BLaER1 (cell line): ENCODE results near the gene CLIP2.
"Not testable (repeated sequence)": the region's sequence is repeated elsewhere in the genome, so short reads cannot be mapped to it uniquely, and the experiment has no call there.

ENCODE experiments used
- H3K27ac ChIP-seq: shearing (Covaris generic); formaldehyde crosslinking; 2 replicates; pipeline ENCODE4 v1.8.1; 2022
- H3K27me3 ChIP-seq: shearing (Covaris generic); formaldehyde crosslinking; 2 replicates; pipeline ENCODE4 v1.8.1; 2022
- H3K36me3 ChIP-seq: shearing (Covaris generic); formaldehyde crosslinking; 2 replicates; pipeline ENCODE4 v1.8.1; 2022
- H3K4me1 ChIP-seq: shearing (Covaris generic); formaldehyde crosslinking; 2 replicates; pipeline ENCODE4 v1.8.1; 2022
- H3K4me2 ChIP-seq: shearing (Covaris generic); formaldehyde crosslinking; 2 replicates; pipeline ENCODE4 v1.8.1; 2022
- H3K4me3 ChIP-seq: shearing (Covaris generic); formaldehyde crosslinking; 2 replicates; pipeline ENCODE4 v1.8.1; 2022
- H3K9ac ChIP-seq: shearing (Covaris generic); formaldehyde crosslinking; 2 replicates; pipeline ENCODE4 v1.8.1; 2022
- H3K9me3 ChIP-seq: shearing (Covaris generic); formaldehyde crosslinking; 2 replicates; pipeline ENCODE4 v1.8.1; 2022
- H4K20me1 ChIP-seq: shearing (Covaris generic); formaldehyde crosslinking; 2 replicates; pipeline ENCODE4 v1.8.1; 2022
- Cebpa-rat ChIP-seq: shearing (Covaris generic); IDR thresholded peaks from 2 replicates; pipeline ENCODE4 v1.8.1; 2022

Gene CLIP2

DNA sequence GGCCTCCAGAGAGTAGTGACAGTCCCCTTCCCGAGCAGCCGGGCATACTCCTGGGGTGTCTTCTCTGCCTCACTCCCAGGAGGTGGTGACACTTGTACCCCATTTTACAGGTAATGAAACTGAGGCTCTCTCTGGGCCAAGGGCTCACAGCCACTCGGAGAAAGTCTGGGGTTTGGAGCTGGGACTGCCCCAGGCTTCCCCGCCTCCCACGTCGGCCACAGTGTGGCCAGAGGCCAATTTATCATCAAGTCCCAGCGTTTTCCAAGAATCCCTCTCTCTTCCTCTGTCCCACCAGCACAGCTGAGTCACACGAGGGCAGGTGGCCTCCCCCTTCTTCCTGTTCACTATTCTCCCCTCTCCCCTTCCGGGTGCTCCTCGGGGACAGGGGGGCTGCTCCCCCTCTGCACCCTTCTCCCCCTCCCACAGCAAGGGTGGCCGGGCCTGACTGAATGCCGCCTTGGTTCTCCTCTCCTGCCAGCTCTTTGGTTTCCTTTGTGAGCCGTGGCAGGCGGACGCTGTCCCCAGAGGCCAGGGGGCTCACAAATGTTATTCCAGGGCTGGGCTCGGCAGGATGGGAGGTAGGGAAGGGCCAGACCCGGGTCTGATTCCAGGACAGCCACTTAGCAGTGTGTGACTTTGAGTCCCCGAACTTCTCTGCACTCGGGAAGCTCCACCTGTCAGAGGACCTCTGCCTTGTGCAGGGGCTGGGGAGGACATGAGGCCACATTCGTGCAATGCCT is 17.7 kb downstream of the CLIP2 start:
- H3K4me1 ChIP-seq, result peaks cover 80% of the 10 kb centered on the region
- no peak for TF ChIP-seq Cebpa-rat
- peaks cover 15% of the 10 kb centered on the region for H3K9me3 ChIP-seq
- H3K4me3 ChIP-seq, result peak overlapping the region; percentile 50
- peak overlapping the region; percentile 57 for H3K27ac ChIP-seq
- no peaks in the 10 kb centered on the region for H3K27me3 ChIP-seq
- H3K4me2 ChIP-seq, result peak overlapping the region; percentile 94
- H3K9ac ChIP-seq, result peak overlapping the region; percentile 53; the same call in 1 of the 2 replicates
- peaks cover 33% of the 10 kb centered on the region; the same call in 1 of the 2 replicates for H3K36me3 ChIP-seq
- H4K20me1 ChIP-seq, result peaks cover 95% of the 10 kb centered on the region

DNA sequence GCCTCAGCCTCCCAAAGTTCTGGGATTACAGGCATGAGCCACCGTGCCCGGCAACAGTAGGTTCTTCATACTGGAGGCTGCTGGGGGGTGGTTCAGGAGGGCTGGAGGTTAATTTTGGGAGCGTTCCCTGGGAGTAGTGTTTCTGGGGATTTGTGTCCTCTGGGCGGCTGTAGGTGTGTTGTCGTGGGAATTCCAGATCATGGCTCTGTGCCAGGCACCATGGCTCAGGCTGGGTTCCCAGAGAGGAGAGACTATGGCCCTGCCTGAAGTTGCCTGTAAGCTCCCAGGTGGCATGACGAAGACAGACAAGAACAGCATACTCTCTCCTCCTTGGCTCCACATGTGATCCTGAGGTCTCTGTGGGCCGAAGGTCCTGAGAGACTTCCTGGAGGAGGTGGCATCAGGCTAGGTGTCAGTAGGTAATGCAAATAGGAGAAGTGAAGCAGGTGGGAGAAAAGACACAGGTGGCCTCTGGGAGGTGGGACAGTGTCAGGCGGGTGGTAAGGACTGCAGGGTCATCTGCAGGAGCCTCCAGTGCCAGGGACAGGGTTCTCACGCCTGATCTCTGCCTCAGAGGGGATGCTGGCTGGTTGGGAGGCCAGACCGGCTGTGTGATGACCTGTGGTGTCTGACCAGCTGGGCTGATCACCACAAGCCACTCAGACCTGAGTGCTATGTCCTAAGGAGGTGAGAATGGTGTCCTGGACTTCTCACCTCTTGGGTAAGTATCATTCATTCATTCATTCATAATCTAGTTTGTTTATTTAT is 18.7 kb downstream of the CLIP2 start:
- Histone ChIP-seq H4K20me1 (peaks cover 95% of the 10 kb centered on the region), H3K4me2 (peak overlapping the region; percentile 94), H3K9me3 (peaks cover 15% of the 10 kb centered on the region), H3K27me3 (no peaks in the 10 kb centered on the region), H3K4me1 (peaks cover 80% of the 10 kb centered on the region), H3K4me3 (no peak overlapping the region), H3K27ac (no peak overlapping the region), H3K36me3 (peaks cover 35% of the 10 kb centered on the region; the same call in 1 of the 2 replicates), H3K9ac (no peak overlapping the region; the same call in 1 of the 2 replicates)
- TF ChIP-seq Cebpa-rat, result no peak

DNA sequence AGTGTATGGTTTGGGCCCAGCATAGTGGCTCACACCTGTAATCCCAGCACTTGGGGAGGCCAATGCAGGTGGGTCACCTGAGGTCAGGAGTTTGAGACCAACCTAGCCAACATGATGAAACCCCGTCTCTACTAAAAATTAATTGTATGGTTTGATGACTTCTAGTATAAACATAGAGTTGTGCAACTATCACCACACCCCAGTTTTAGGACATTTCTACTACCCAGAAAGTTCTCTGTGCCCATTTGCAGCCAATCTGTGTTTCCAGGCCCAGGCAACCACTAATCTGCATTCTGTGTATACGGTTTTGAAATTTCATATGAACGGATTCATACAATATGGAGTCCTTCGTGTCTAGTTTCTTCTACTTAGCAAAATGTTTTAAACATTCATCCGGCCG is 20.0 kb downstream of the CLIP2 start:
- Histone ChIP-seq H3K9me3 (peaks cover 15% of the 10 kb centered on the region), H4K20me1 (peaks cover 95% of the 10 kb centered on the region), H3K4me1 (peaks cover 87% of the 10 kb centered on the region), H3K27ac (no peak overlapping the region), H3K4me3 (no peak overlapping the region), H3K36me3 (peaks cover 37% of the 10 kb centered on the region), H3K27me3 (no peaks in the 10 kb centered on the region), H3K4me2 (no peak overlapping the region; the same call in 1 of the 2 replicates), H3K9ac (no peak overlapping the region)
- TF ChIP-seq Cebpa-rat, result no peak

DNA sequence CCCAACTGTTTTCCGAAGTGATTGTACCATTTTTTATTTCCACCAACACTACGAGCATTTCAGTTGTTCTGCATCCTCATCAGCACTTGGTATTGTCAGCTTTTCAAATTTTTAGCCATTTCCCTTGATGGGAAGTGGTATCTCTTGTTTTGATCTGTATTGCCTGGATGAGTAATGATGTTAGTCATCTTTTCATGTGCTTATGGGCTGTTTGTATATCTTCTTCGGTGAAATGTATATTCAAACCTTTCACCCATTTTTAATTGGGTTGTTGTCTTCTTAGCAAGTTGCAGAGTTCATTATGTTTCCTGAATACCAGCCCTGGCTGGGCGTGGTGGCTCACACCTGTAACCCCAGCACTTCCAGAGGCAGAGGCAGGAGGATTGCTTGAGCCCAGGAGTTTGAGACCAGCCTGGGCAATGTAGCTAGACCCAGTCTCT is 22.1 kb downstream of the CLIP2 start:
- no peak overlapping the region for H3K9ac ChIP-seq
- no peak overlapping the region for H3K4me3 ChIP-seq
- H3K27ac ChIP-seq, result no peak overlapping the region
- peaks cover 37% of the 10 kb centered on the region for H3K36me3 ChIP-seq
- H4K20me1 ChIP-seq, result peaks cover 93% of the 10 kb centered on the region
- peaks cover 81% of the 10 kb centered on the region for H3K4me1 ChIP-seq
- peaks cover 15% of the 10 kb centered on the region for H3K9me3 ChIP-seq
- H3K4me2 ChIP-seq, result peak overlapping the region; percentile 45
- H3K27me3 ChIP-seq, result no peaks in the 10 kb centered on the region
- no peak for TF ChIP-seq Cebpa-rat

DNA sequence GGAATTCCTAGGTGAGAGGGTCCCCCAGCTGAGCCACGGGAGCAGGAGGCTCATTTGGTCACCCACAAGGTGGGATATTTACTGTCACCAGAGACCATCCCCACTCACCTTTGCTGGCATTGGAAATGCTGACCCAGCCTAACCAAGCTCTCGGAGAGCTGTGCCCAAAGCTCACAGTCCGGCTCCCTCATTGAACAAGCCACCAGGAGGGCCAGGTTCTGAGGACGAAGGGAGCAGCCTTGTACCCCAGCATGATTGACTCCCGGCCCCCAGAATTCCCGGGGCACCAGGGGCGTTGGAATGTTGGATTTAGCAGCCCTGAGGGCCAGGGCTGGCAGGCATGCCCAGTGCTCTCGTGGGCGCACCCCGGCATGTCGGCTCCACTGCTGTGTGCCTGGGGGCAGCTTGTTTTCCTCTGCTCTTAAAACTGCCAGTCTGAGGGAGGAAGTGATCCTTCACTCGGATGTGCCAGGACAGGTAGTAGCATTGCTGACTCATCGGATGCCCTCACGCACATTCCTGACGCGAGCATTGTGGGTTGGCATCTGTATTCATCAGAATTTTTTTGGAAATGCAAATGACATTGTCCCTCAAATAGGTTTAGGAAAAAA is 23.3 kb downstream of the CLIP2 start:
- H3K9me3 ChIP-seq, result peaks cover 15% of the 10 kb centered on the region
- H4K20me1 ChIP-seq, result peaks cover 93% of the 10 kb centered on the region
- H3K9ac ChIP-seq, result no peak overlapping the region
- peak overlapping the region; percentile 44; the same call in 1 of the 2 replicates for H3K27ac ChIP-seq
- H3K4me1 ChIP-seq, result peaks cover 75% of the 10 kb centered on the region
- H3K4me2 ChIP-seq, result peak overlapping the region; percentile 53
- H3K27me3 ChIP-seq, result no peaks in the 10 kb centered on the region
- no peak overlapping the region for H3K4me3 ChIP-seq
- no peak for TF ChIP-seq Cebpa-rat
- H3K36me3 ChIP-seq, result peaks cover 49% of the 10 kb centered on the region

DNA sequence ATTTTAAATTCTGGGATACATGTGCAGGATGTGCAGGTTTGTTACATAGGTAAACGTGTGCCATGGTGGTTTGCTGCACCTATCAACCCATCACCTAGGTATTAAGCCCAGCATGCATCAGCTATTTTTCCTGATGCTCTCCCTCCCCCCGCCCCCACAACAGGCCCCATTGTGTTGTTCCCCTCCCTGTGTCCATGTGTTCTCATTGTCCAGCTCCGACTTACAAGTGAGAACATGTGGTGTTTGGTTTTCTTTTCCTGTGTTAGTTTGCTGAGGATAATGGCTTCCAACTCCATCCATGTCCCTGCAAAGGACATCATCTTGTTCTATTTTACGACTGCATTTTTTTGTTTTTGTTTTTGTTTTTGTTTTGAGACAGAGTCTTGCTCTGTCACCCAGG is 26.7 kb downstream of the CLIP2 start:
- not testable (repeated sequence) for H3K27me3 ChIP-seq, H3K4me3 ChIP-seq, H3K9ac ChIP-seq, H3K4me2 ChIP-seq, H3K9me3 ChIP-seq, H3K27ac ChIP-seq
- H4K20me1 ChIP-seq, result peaks cover 99% of the 10 kb centered on the region
- H3K36me3 ChIP-seq, result peaks cover 58% of the 10 kb centered on the region
- H3K4me1 ChIP-seq, result peaks cover 59% of the 10 kb centered on the region

DNA sequence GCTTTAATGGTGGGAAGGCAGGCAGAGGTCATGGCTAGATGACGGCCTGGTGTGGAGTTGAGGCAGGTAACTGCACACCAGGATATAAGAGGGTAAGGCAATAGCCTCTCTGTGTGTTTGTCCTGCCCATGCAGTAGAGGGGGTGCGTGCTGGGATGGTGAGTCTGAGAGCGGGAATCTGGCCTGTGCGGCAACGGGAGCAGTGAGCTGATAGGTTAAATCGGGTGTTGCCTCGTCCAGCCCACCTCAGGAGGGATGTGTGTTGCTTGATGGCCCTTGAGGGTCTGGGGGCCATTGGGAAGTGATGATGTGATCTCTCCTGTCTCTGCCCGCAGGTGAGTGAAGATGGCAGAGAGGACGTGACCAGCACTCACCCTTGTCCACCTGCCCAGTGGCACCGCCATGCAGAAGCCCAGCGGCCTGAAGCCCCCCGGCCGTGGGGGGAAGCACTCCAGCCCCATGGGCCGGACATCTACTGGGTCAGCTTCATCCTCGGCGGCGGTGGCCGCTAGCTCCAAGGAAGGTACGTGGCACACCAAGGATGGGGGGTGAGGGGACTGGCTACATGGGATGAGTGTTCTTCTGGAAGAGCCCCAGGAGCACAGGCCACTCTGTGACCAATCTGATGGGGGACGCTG is 28.1 kb downstream of the CLIP2 start:
- Histone ChIP-seq H3K36me3 (peaks cover 71% of the 10 kb centered on the region), H3K4me2 (no peak overlapping the region), H3K27me3 (no peaks in the 10 kb centered on the region), H3K9ac (no peak overlapping the region), H4K20me1 (peaks cover 96% of the 10 kb centered on the region), H3K9me3 (no peaks in the 10 kb centered on the region), H3K4me1 (peaks cover 45% of the 10 kb centered on the region), H3K27ac (no peak overlapping the region), H3K4me3 (no peak overlapping the region)
- TF ChIP-seq Cebpa-rat, result no peak

DNA sequence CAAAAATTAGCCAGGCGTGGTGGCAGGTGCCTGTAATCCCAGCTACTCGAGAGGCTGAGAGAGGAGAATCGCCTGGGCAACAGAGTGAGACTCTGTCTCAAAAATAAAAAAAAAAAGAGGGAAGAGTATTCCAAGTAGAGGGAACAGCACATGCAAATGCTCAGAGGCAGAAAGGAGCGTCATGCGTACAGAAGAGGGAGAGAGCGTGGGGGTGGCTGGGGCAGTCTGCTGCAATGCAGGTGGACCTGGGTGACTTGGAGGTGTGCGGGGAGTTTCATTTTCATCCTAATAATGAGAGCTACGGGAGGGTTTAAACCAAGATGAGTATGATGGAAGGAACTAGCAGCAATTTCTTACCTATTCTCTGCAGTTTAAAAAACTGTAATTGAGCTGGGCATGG is 28.8 kb downstream of the CLIP2 start:
- peaks cover 72% of the 10 kb centered on the region for H3K36me3 ChIP-seq
- peaks cover 40% of the 10 kb centered on the region for H3K4me1 ChIP-seq
- no peak overlapping the region for H3K4me2 ChIP-seq
- H3K9me3 ChIP-seq, result no peaks in the 10 kb centered on the region
- no peak overlapping the region for H3K9ac ChIP-seq
- H3K27me3 ChIP-seq, result no peaks in the 10 kb centered on the region
- H4K20me1 ChIP-seq, result peaks cover 95% of the 10 kb centered on the region
- TF ChIP-seq Cebpa-rat, result no peak
- no peak overlapping the region for H3K27ac ChIP-seq
- H3K4me3 ChIP-seq, result no peak overlapping the region

DNA sequence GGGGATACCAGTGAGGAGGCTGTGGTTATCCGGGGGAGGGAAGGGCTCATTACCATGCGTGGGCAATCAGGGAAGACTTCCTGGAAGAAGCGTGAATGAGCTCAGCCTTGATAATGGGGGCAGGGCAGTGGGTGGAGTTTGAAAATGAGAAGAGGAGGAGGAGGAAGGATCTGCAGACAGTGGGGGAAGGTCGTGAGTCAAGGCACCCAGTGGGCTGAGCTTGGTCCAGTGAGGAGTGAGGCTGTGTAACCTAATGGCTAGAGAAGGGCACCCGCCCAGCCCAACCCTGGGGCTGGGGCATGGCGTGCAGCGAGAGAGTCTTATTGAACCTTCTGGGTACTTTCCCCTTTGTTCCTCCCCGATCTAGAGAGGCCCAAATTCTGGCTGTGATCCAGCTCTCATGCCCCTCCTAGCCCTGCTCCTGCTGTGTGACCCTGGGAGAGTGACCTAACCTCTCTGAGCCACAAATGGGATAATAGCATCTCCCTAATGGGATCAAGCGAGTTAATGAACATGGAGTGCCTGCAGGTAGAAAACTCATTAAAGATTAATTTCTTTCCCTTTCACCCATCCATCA is 31.5 kb downstream of the CLIP2 start:
- Histone ChIP-seq H3K36me3 (peaks cover 94% of the 10 kb centered on the region), H3K4me2 (no peak overlapping the region), H3K27ac (no peak overlapping the region)

DNA sequence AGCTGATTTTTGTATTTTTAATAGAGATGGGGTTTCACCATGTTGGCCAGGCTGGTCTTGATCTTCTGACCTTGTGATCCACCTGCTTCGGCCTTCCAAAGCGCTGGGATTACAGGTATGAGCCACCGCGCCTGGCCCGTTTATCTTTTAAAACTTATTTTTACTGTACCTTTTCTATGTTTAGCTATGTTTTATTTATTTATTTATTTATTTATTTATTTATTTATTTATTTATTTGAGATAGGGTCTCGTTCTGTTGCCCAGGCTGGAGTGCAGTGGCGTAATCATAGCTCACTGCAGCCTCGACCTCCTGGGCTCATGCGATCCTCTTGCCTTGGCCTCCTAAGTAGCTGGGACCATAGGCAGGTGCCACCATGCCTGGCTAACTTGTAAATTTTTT is 33.7 kb downstream of the CLIP2 start:
- peaks cover 61% of the 10 kb centered on the region for H3K4me1 ChIP-seq

More for the DNA sequence above, 31.5 kb downstream of the CLIP2 start:
- Histone ChIP-seq H3K4me3 (no peak overlapping the region), H3K9me3 (no peaks in the 10 kb centered on the region), H3K4me1 (peaks cover 49% of the 10 kb centered on the region), H3K27me3 (no peaks in the 10 kb centered on the region), H4K20me1 (peaks cover 94% of the 10 kb centered on the region), H3K9ac (no peak overlapping the region)
- no peak for TF ChIP-seq Cebpa-rat

More for the DNA sequence above, 33.7 kb downstream of the CLIP2 start:
- Histone ChIP-seq H3K36me3 (peaks cover 99% of the 10 kb centered on the region), H3K4me2 (peak overlapping the region; percentile 19; the same call in 1 of the 2 replicates), H4K20me1 (peaks cover 93% of the 10 kb centered on the region)
- not testable (repeated sequence) for H3K27me3 ChIP-seq, H3K9ac ChIP-seq, H3K9me3 ChIP-seq, H3K4me3 ChIP-seq, H3K27ac ChIP-seq
